NCI-H748 (cell line): ENCODE measurements around the gene LIG1.
"Not testable (repeated sequence)": the region's sequence is repeated elsewhere in the genome, so short reads cannot be mapped to it uniquely, and the experiment has no call there.

ENCODE experiments used
- DNase-seq: peaks from one replicate; lab custom pipeline; 2025; ENCODE audit not compliant: unreplicated experiment; lab: John Stamatoyannopoulos, UW

Gene LIG1

DNA sequence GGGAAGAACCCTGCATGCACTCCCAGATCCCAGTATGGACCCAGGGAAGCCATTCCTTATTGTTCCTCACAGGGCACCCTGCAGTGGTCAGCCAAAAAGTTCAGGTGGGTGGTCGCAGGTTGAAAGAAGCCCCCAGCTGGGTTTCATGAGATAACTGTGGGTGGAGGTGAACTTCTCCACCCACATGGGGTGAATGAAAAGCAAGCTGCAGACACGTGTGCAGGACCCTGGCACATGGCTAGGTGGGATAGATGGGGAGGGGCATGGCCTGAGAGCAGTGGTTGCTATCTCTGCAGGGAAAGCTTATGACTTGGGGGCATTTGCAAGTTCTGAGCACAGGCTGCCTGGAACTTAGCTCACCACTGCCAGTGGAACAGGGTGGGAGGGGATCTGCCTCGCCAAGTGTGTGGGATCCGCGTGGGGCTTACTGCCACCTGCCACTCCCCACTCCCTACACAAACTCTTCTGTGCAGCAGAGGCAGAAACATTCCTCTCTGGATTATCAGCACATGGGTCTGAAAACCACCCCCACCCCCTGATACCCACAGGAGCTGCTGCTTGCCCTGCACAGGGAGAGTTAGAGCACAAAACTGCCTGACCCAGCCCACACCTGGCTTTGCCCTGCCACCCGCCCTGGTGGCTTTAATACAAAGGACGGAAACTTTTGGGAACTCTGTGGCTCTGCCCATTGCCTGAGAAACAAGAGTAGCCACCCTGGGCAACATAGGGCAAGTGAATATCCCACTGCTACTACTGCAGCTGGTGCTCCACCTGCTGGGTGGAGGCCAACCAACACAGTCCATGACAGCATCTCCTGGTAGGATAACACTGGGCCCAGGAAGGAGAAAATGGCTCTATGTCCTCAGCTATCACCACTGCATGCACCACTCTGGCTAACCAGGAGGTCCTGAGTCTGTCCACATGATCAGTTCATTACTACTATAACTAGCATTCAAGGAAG, 84.0 kb downstream of the LIG1 start:
- no peak for DNase-seq

DNA sequence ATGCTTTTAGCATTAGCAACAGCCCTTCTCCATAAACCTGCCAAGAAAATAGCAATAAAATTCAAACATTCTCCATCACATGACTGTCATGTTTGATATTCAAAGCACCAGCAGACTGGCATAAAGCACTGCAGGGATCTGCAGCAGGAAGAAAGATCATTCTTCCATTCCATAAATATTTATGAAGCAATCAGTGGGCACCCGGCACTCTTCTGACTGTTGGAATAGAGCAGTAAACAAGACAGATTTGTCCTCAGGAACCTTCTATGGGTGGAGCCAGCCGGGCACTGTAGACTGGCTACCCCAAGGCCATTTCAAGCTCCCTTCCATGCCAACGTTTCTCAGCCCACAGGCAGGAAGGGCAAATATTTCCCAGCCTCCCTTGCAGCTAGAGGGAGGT, 85.1 kb downstream of the LIG1 start:
- DNase-seq = no peak

DNA sequence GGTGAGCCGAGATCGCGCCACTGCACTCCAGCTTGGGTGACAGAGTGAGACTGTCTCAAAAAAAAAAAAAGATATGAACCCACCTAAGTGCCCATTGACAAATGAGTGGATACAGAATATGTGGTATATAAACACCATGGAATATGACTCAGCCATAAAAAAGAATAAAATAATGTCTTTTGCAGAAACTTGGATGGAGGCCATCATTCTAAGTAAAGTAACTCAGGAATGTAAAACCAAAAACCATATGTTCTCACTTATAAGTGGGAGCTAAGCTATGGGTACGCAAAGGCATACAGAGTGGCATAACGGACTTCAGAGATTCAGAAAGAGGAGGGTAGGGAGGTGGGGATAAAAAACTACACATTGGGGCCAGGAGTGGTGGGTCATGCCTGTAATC, 89.0 kb downstream of the LIG1 start:
- DNase-seq = no peak

DNA sequence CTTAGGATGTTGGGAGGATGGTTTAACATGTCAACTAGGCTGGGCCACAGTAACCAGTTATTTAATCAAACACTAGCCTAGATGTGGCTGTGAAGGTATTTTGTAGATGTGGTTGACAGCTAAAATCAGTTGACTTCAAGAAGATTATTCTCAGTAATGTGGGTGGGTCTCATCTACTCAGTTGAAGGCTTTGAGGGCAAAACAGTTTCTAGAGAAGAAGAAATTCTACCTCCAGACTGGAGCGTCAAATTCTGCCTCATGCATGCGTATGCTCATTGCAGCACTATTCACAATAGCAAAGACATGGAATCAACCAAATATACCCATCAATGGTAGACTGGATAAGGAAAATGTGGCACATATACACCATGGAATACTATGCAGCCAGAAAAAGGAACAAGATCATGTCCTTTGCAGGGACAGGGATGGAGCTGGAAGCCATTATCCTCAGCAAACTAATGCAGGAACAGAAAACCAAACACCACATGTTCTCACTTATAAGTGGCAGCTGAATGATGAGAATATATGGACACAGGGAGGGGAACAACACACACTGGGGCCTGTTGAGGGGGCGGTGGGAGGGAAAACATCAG, 99.9 kb downstream of the LIG1 start:
- not testable (repeated sequence) for DNase-seq

DNA sequence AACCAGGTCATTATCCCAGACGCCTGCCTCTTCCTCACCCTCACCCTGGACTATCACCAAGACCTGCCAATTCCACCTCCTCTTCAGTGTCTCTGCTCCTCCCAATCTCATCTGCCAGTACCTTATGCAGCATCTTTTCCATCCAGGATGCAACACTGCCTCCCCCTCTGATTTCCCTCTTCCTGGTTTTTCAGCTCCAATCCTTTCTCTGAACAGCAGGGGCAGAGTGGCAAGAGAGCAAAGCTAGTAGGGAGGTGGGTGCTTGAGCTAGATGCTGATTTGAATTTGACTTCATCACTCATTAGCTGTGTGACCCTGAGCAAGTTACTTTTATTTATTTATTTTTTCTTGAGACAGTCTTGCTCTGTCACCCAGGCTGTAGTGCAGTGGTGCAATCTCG, 100.7 kb downstream of the LIG1 start:
- DNase-seq = no peak
